ENCODE results near the gene C1RL. TPM values are rescaled to one million over a fixed set of nuclear protein-coding genes. Genes with fewer than 3 reads are reported as not detected.

The C1RL gene
- total and polyA plus RNA-seq, 2 experiments from 2014 or later: 26.4 to 64.5 TPM

DNA sequence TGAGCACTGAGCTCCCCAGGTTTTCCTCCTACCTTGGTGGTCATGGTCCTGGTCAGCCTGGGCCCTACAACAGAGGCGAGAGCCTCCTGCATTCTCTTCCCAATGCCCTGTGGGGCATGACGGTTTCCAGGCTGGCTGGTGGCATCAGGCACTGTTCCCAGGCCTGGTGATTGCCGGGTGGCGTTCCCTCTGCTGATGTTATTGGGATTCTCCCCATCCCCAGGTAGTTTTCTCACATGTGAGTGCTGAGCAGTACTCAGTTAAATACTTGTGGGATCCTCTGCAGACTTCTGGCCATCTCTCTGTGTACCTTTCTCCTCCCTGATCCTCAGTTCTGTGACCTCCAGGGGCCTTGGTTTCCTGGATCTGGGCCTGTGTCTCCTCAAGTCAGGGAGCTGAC, 32.5 kb downstream of the C1RL start:
- no peak overlapping the region for H3K4me2 ChIP-seq
- H4K20me1 ChIP-seq (ENCODE audit: insufficient read depth, poor library complexity, severe bottlenecking): no peaks in the 10 kb centered on the region
- no peak overlapping the region for H2AFZ ChIP-seq
- TF ChIP-seq EZH2phosphoT487 (IDR thresholded peaks at IDR 0.05; ENCODE audit: low read depth, severe bottlenecking, unreplicated experiment): no peak
- TF ChIP-seq, protein P1, sequence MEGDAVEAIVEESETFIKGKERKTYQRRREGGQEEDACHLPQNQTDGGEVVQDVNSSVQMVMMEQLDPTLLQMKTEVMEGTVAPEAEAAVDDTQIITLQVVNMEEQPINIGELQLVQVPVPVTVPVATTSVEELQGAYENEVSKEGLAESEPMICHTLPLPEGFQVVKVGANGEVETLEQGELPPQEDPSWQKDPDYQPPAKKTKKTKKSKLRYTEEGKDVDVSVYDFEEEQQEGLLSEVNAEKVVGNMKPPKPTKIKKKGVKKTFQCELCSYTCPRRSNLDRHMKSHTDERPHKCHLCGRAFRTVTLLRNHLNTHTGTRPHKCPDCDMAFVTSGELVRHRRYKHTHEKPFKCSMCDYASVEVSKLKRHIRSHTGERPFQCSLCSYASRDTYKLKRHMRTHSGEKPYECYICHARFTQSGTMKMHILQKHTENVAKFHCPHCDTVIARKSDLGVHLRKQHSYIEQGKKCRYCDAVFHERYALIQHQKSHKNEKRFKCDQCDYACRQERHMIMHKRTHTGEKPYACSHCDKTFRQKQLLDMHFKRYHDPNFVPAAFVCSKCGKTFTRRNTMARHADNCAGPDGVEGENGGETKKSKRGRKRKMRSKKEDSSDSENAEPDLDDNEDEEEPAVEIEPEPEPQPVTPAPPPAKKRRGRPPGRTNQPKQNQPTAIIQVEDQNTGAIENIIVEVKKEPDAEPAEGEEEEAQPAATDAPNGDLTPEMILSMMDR (IDR thresholded peaks at IDR 0.05; ENCODE audit: poor library complexity): no peak
- no peak for TF ChIP-seq EZH2 (IDR thresholded peaks at IDR 0.05; ENCODE audit: borderline replicate concordance)
- no peak for DNase-seq (ENCODE audit: low spot score)
- H3K4me3 ChIP-seq: no peak overlapping the region
- H3K4me1 ChIP-seq (ENCODE audit: insufficient read depth): peaks cover 8% of the 10 kb centered on the region
- no peaks in the 10 kb centered on the region for H3K27me3 ChIP-seq
- H3K36me3 ChIP-seq (replicated peaks; ENCODE audit: insufficient read depth, low read depth): no peaks in the 10 kb centered on the region
- WGBS (ENCODE audit: low lambda C conversion rate, missing lambda C conversion rate): 93% methylated on average over 4 of the region's 4 CpGs
- H3K9me2 ChIP-seq (replicated peaks; ENCODE audit: insufficient read depth): no peaks in the 10 kb centered on the region
- H3K79me2 ChIP-seq: no peaks in the 10 kb centered on the region
- no peak overlapping the region for H3K27ac ChIP-seq
- H3K9me3 ChIP-seq (ENCODE audit: low read depth): no peaks in the 10 kb centered on the region

DNA sequence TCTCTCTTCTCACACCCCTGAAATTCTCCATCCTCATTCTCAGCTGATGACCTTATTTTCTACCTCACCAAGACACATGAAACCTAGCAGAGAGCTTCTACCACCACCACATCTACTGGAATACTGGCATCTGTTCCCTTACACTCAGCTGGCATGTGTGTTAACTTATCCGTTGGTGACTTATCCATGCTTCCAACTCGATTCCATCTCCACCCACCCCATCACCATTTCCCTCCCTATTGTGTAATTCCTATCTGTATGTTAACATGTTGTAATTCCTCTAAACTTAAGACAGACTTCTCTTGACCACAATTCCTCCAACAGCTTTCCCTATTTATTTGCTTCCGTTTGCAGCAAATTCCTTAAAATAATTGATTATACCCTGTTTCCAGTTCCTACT, 33.1 kb downstream of the C1RL start:
- Histone ChIP-seq H4K20me1 (ENCODE audit: insufficient read depth, poor library complexity, severe bottlenecking) (no peaks in the 10 kb centered on the region), H3K27me3 (no peaks in the 10 kb centered on the region), H2AFZ (no peak overlapping the region), H3K79me2 (no peaks in the 10 kb centered on the region), H3K27ac (peak overlapping the region; percentile 23), H3K9me3 (ENCODE audit: low read depth) (no peaks in the 10 kb centered on the region), H3K4me2 (no peak overlapping the region), H3K4me3 (no peak overlapping the region), H3K36me3 (replicated peaks; ENCODE audit: insufficient read depth, low read depth) (no peaks in the 10 kb centered on the region), H3K4me1 (ENCODE audit: insufficient read depth) (peaks cover 8% of the 10 kb centered on the region), H3K9me2 (replicated peaks; ENCODE audit: insufficient read depth) (no peaks in the 10 kb centered on the region)
- WGBS (ENCODE audit: low lambda C conversion rate, missing lambda C conversion rate): 78% methylated on average over 3 of the region's 3 CpGs
- no peak for DNase-seq (ENCODE audit: low spot score)
- TF ChIP-seq, protein P1 (IDR thresholded peaks at IDR 0.05; ENCODE audit: poor library complexity): no peak
- TF ChIP-seq EZH2 (IDR thresholded peaks at IDR 0.05; ENCODE audit: borderline replicate concordance): no peak
- no peak for TF ChIP-seq EZH2phosphoT487 (IDR thresholded peaks at IDR 0.05; ENCODE audit: low read depth, severe bottlenecking, unreplicated experiment)

DNA sequence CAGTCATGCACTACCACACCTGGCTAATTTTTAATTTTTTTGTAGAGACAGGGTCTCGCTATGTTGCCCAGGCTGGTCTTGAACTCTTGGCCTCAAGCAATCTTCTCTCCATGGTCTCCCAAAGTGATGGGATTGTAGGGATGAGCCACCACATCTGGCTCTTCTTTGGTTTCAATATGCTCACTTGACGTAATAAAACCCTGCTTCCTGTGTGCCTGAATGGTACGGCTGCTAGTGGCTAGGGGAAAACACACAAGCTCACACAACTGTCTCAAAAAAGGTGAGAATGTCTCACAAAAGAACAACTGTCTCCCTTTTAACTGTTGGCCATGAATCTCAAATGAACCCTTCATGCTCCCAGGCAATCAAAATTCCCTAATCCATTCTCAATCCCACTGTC, 33.5 kb downstream of the C1RL start:
- H2AFZ ChIP-seq: no peak overlapping the region
- H3K27ac ChIP-seq: peak overlapping the region; percentile 23
- DNase-seq (ENCODE audit: low spot score): no peak
- H4K20me1 ChIP-seq (ENCODE audit: insufficient read depth, poor library complexity, severe bottlenecking): no peaks in the 10 kb centered on the region
- TF ChIP-seq, protein P1 (IDR thresholded peaks at IDR 0.05; ENCODE audit: poor library complexity): no peak
- TF ChIP-seq EZH2 (IDR thresholded peaks at IDR 0.05; ENCODE audit: borderline replicate concordance) (no peak), EZH2phosphoT487 (IDR thresholded peaks at IDR 0.05; ENCODE audit: low read depth, severe bottlenecking, unreplicated experiment) (no peak)
- WGBS (ENCODE audit: low lambda C conversion rate, missing lambda C conversion rate): 81% methylated on average over 3 of the region's 3 CpGs
- H3K4me3 ChIP-seq: no peak overlapping the region
- no peaks in the 10 kb centered on the region for H3K9me2 ChIP-seq (replicated peaks; ENCODE audit: insufficient read depth)
- no peaks in the 10 kb centered on the region for H3K36me3 ChIP-seq (replicated peaks; ENCODE audit: insufficient read depth, low read depth)
- no peak overlapping the region for H3K4me2 ChIP-seq
- H3K4me1 ChIP-seq (ENCODE audit: insufficient read depth): peaks cover 8% of the 10 kb centered on the region
- H3K9me3 ChIP-seq (ENCODE audit: low read depth): no peaks in the 10 kb centered on the region
- no peaks in the 10 kb centered on the region for H3K79me2 ChIP-seq
- H3K27me3 ChIP-seq: no peaks in the 10 kb centered on the region

DNA sequence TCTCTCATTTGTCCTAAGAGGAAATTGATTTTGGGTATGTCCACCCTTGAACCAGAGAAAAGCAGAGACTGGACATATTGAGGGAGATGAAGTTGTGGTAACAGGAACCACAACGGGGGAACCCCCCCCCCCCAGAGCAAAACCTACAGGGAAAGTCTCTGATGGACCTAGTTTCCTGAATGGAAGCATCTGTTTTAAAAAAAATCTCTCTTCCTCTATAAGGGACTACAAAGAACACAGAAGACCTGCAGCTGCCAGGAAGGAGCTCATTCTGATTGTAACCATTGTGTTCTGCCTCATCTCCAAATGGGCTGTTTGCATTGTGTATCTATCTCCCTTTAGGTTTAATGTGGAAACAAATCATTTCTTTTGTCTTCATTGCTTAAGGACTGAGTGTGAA, 35.1 kb downstream of the C1RL start:
- DNase-seq (ENCODE audit: low spot score): no peak
- Histone ChIP-seq H4K20me1 (ENCODE audit: insufficient read depth, poor library complexity, severe bottlenecking) (no peaks in the 10 kb centered on the region), H3K36me3 (replicated peaks; ENCODE audit: insufficient read depth, low read depth) (no peaks in the 10 kb centered on the region), H3K9me3 (ENCODE audit: low read depth) (no peaks in the 10 kb centered on the region), H3K27ac (no peak overlapping the region), H3K4me2 (no peak overlapping the region), H3K4me1 (ENCODE audit: insufficient read depth) (peaks cover 5% of the 10 kb centered on the region), H3K79me2 (no peaks in the 10 kb centered on the region), H2AFZ (no peak overlapping the region), H3K9me2 (replicated peaks; ENCODE audit: insufficient read depth) (no peaks in the 10 kb centered on the region), H3K27me3 (no peaks in the 10 kb centered on the region), H3K4me3 (no peak overlapping the region)
- 67% methylated on average over 1 of the region's 1 CpG for WGBS (ENCODE audit: low lambda C conversion rate, missing lambda C conversion rate)
- TF ChIP-seq EZH2phosphoT487 (IDR thresholded peaks at IDR 0.05; ENCODE audit: low read depth, severe bottlenecking, unreplicated experiment): no peak
- no peak for TF ChIP-seq EZH2 (IDR thresholded peaks at IDR 0.05; ENCODE audit: borderline replicate concordance)
- TF ChIP-seq, protein P1 (IDR thresholded peaks at IDR 0.05; ENCODE audit: poor library complexity): no peak

Measured in hepatocyte (in vitro differentiated cells).